ENCODE measurements around the gene ZNF502. TPM values are rescaled to one million over a fixed set of nuclear protein-coding genes. Genes with fewer than 3 reads are reported as not detected.

The ZNF502 gene
- total RNA-seq, 1 experiment from 2014 or later, result 0.99 TPM

DNA sequence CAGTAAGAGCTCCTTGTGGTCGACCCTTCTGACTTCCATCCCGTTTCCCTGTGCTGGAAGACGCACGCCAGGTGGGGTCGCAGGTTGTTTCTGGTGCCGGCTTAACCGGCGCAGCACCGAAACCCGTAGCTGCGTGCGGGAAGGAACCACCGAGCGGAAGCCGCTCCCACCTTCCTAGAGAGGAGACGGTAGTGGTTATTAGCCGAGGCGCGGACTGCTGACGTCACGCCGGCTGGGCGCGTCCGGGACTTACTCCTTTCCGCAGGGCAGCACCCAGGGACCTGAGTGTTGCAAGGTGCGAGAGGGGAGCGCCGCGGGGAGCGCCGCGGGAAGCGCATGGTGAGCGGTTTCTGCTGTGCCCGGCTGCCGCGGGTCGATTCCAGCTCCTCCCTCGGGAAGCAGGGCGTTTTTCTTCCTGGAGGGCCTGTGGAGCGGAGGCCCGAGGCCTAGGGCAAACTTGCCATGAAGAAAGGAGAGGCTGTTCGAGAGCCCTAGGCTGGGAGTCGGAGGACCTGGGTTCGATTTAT lies 17.0 kb downstream of the ZNF502 start, which contains the start of gene ZNF501:
Gene ZNF501, plus strand, starts transcription at position 252 of the 527 bp plus-strand sequence. CDS start 4,787 bp downstream, outside the sequence.
- H3K4me3 Mint-ChIP-seq (ENCODE audit: low read depth, unreplicated experiment), result peak within 1 kb of the TSS; percentile 84
- H3K27me3 Mint-ChIP-seq (ENCODE audit: unreplicated experiment), result no peaks in the 10 kb centered on the region
- peaks cover 10% of the 10 kb centered on the region for H3K36me3 Mint-ChIP-seq (ENCODE audit: insufficient read depth, unreplicated experiment)
- peak; percentile 63 for DNase-seq
- H3K4me1 Mint-ChIP-seq (ENCODE audit: low read depth, unreplicated experiment), result no peaks in the 10 kb centered on the region
- H3K9me3 Mint-ChIP-seq (ENCODE audit: low read depth, unreplicated experiment), result peaks cover 25% of the 10 kb centered on the region
- intact Hi-C loops (cut with micrococcal nuclease; ENCODE audit: unreplicated experiment), result no loop called here
- BruUV-seq (replicated peaks), result no TSS peak
- TF ChIP-seq CTCF (IDR thresholded peaks at IDR 0.05; ENCODE audit: unreplicated experiment), result no peak
- H3K27ac Mint-ChIP-seq (ENCODE audit: unreplicated experiment), result peak within 1 kb of the TSS; percentile 81
- CTCF ChIA-PET, result no interaction called here

DNA sequence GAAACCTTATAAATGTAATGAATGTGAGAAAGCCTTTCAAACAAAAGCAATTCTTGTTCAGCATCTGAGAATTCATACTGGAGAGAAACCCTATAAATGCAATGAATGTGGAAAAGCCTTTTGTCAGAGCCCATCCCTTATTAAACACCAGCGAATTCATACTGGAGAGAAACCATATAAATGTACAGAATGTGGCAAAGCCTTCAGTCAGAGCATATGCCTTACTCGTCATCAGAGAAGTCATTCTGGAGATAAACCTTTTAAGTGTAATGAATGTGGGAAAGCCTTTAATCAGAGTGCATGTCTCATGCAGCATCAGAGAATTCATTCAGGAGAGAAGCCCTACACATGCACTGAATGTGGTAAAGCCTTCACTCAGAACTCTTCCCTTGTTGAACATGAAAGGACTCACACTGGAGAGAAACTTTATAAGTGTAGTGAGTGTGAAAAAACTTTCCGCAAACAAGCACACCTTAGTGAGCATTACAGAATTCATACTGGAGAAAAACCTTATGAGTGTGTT lies 22.2 kb downstream of the ZNF502 start:
- TF ChIP-seq CTCF (IDR thresholded peaks at IDR 0.05; ENCODE audit: unreplicated experiment), result no peak
- no peaks in the 10 kb centered on the region for H3K4me1 Mint-ChIP-seq (ENCODE audit: low read depth, unreplicated experiment)
- H3K27me3 Mint-ChIP-seq (ENCODE audit: unreplicated experiment), result no peaks in the 10 kb centered on the region
- H3K4me3 Mint-ChIP-seq (ENCODE audit: low read depth, unreplicated experiment), result no peak overlapping the region
- intact Hi-C loops (cut with micrococcal nuclease; ENCODE audit: unreplicated experiment), result no loop called here
- H3K27ac Mint-ChIP-seq (ENCODE audit: unreplicated experiment), result no peak overlapping the region
- peaks cover under 1% of the 10 kb centered on the region for H3K36me3 Mint-ChIP-seq (ENCODE audit: insufficient read depth, unreplicated experiment)
- BruUV-seq (replicated peaks), result no TSS peak
- DNase-seq, result no peak
- H3K9me3 Mint-ChIP-seq (ENCODE audit: low read depth, unreplicated experiment), result peaks cover 22% of the 10 kb centered on the region
- CTCF ChIA-PET, result no interaction called here

DNA sequence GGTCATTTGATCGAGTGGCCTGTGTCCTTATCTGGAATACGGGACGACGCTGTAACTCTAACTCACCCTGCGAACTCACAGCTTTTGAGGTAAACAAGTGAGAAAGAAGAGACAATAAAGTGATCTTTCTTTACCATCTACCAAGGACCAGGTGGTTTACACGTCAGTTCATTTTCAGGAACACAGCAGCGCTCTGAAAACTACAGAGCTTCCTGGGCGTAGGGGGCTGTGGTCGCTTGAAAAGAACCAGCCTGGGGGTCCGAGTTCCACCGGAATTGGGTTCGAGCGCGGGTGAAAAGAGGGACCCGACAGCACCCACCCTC lies 48.6 kb downstream of the ZNF502 start:
- CTCF ChIA-PET, result interaction anchor here (0.7 kb wide), 1 partner anchor 263 kb away, joined by 4 read pairs; no protein-coding TSS in a partner anchor
- Mint-ChIP-seq H3K27me3 (ENCODE audit: unreplicated experiment) (no peaks in the 10 kb centered on the region), H3K9me3 (ENCODE audit: low read depth, unreplicated experiment) (peaks cover 8% of the 10 kb centered on the region), H3K4me3 (ENCODE audit: low read depth, unreplicated experiment) (peak overlapping the region; percentile 82), H3K27ac (ENCODE audit: unreplicated experiment) (peak overlapping the region; percentile 79), H3K4me1 (ENCODE audit: low read depth, unreplicated experiment) (no peaks in the 10 kb centered on the region), H3K36me3 (ENCODE audit: insufficient read depth, unreplicated experiment) (peaks cover 42% of the 10 kb centered on the region)
- peak; percentile 1 for DNase-seq
- intact Hi-C loops (cut with micrococcal nuclease; ENCODE audit: unreplicated experiment), result loop anchor here (5.0 kb wide), 1 partner anchor 229 kb away; no protein-coding TSS in a partner anchor
- TSS peak; percentile 53 for BruUV-seq (replicated peaks)
- TF ChIP-seq CTCF (IDR thresholded peaks at IDR 0.05; ENCODE audit: unreplicated experiment), result no peak

DNA sequence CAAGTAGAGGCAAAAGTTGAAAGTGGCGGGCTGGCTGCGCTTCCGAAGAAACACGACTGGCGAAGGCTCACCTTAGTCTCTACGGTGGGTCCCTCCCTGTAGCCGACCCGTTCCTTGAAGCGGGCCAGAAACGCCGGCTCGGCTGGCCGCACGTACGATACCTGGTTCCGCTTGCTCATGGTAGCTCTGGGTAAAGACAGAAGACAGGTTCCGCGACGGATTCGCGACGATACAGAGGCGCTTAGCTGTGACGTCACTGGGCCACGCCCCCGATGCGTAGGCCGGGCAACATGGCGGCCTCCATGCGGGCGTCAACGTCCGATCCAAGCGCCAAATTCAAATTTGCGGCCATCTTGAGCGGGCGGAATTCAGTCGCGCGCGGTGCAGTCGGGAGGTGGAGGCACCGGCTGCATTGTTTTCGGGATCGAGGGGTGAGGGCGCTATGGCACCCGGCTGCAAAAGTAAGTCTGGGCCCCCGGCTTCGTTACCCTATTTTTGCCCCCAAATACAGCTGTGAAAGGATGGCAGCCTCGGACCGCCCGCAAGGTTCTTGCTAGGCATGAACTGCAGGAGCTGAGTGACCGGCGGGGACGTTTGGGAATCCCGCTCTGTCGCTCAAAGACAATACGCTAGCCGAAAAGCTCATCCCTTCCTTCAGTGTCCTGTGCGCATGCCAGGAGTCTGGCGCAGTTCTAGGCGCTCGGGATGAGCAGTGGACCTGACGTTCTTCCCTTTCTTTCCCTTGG lies 49.1 kb downstream of the ZNF502 start, which contains the start of the genes KIAA1143 and KIF15:
Gene KIAA1143, minus strand, starts transcription at position 196 of the 746 bp plus-strand sequence. Its CDS starts 17 bp downstream, at position 179.
Gene KIF15, plus strand, starts transcription at position 371 of the 746 bp plus-strand sequence. Its CDS starts 72 bp downstream, at position 443.
- CTCF ChIA-PET, result no interaction called here
- intact Hi-C loops (cut with micrococcal nuclease; ENCODE audit: unreplicated experiment), result loop anchor here (5.0 kb wide), 1 partner anchor 229 kb away; no protein-coding TSS in a partner anchor
- Mint-ChIP-seq H3K9me3 (ENCODE audit: low read depth, unreplicated experiment) (peaks cover 8% of the 10 kb centered on the region), H3K4me3 (ENCODE audit: low read depth, unreplicated experiment) (peak within 1 kb of the TSS; percentile 82), H3K27ac (ENCODE audit: unreplicated experiment) (peak within 1 kb of the TSS; percentile 79), H3K36me3 (ENCODE audit: insufficient read depth, unreplicated experiment) (peaks cover 42% of the 10 kb centered on the region), H3K27me3 (ENCODE audit: unreplicated experiment) (no peaks in the 10 kb centered on the region), H3K4me1 (ENCODE audit: low read depth, unreplicated experiment) (no peaks in the 10 kb centered on the region)
- BruUV-seq (replicated peaks), result TSS peak; percentile 82
- peak; percentile 96 for DNase-seq
- no peak for TF ChIP-seq CTCF (IDR thresholded peaks at IDR 0.05; ENCODE audit: unreplicated experiment)
